ENCODE data around the gene CLEC16A.
A peak's percentile ranks its signal among the peaks of the same experiment; 100 is the strongest.
"Not testable (repeated sequence)": the region's sequence is repeated elsewhere in the genome, so short reads cannot be mapped to it uniquely, and the experiment has no call there.

Gene CLEC16A

DNA sequence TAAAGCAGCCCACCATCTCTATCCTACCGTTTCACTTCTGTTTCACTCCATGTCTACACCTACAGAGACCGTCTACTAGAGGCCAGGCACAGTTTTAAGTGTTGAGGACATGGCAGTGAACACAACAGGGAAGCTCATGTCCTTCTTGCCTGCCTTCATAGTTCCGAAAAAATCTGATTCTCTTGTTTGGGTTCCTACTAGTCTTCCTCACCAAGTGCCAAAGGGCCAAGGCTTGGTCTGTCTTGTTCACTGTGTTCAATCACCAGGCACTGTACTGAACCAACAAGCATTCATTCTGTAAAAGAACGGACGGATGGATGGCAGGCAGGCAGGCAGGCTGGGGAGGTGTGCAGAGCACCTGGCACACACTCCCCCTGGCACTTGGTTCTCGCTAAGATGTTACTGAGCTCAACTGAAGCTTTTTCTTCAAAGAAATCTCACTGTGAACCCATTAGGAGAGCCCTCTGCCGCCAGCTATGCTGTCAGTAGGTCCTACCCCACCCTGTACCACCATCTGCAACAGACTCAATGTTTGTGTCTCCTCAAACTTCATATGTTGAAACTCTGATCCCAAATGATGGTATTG lies 4.6 kb upstream of the CLEC16A start:
- no peak for DNase-seq

DNA sequence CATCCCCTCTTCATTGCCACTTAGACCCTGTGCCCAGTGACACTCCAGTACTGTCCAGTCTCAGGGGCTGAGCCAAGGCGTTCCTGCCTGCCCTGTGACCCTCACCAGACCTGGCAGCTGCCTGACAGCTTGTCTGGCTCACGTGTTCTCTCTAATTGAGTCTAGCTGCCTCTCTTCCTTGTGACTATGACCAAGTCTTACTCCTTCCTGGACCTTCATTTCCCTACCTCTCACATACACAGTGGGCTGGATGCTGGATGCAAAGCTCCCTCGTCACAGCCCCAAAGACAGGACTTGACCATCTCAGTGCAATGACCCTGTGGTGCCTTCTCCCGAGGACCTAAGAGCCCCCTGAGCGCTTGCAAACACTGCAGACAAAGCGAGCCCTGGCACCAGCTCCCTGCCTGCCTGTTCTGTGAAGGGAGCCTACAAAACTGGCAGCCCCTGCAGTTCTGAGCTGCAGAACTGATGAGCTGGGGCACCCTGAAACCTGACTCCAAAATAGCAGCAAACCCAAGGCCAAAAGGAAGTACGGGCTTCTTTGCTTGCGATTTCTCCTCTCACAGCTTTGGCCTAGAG lies 3.8 kb upstream of the CLEC16A start:
- no peak for DNase-seq

GRCh38 chr16:10941127-10941933 lies 3.0 kb upstream of the CLEC16A start:
- DNase-seq, result no peak

DNA sequence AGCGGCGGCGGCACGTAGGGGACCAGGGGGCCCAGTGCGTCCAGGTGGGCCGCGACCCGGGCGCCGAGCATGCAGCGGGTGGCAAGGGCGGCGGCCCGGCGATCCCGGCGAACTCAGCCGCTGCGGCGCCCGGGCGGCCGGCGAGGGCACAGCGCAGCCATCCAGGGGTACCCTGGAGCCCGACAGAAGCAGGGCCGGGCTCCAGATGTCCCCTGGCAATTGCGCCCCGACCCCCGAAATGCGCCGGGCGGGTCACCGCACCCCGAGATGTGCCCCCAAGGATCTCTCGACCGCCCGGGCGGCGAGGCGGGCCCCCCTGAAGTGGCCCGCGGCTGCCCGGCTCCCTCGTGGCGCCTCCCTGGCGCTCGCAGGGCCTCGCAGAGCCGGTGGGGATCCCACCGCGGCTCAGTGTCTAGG lies 2.4 kb upstream of the CLEC16A start:
- not testable (repeated sequence) for DNase-seq

- peak; percentile 98 for DNase-seq
These were observed 1.9 kb upstream of the CLEC16A start, which contains the start of gene DEXI for GRCh38 chr16:10942352-10943063. Gene DEXI, minus strand, starts transcription at chr16:10942468. Its CDS starts 463 bp downstream, at chr16:10942005.

- no peak for DNase-seq
These were observed 1.4 kb upstream of the CLEC16A start for GRCh38 chr16:10943064-10943353.

GRCh38 chr16:10945065-10945787 lies 862 bp downstream of the CLEC16A start:
- DNase-seq, result no peak

DNA sequence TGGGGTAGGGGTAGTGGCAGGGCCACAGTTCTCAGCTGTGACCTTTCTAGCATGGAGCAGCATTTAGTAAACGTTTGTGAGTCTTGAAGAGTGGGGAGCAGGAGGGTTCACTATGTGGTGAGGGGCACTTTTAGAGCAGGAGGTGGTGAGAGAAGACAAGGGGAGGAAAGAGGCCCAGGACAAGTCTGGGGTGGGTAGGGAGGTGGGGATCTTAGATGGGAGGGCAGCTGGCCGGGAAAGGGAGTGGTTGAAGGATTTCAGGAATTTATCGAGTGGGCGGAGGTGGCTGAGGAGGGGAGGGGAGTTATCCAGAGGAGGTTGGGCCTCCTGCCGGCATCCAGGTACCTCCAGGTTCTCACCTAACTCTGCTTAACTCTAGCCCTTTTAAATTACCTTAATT lies 1.9 kb downstream of the CLEC16A start:
- DNase-seq, result no peak

DNA sequence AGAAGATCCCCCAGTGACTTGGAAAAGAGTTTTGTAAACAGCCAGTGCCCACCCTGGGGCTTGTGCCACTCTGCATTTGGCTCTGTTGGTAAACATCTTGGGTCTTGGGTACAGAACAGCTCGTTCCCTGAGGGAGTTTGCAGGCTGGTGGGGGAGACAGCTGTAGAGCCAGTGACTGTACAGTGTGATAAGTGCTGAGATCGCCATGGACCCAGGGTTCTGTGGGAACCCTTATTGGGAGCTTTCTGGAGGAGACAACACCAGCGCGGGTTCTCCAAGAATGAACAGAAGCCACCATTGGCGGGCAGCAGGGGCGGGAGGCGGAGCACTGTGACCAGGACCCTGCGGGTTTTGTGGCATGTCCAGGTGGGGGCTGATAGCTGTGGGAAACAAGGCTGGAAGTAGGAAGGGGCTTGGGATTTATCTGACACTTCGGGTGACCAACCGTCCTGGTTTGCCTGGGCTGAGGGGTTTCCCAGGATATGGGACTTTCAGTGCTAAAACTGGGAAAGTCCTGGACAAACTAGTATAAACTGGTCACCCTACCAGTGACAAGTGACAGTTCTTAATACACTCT lies 2.9 kb downstream of the CLEC16A start:
- no peak for DNase-seq

DNA sequence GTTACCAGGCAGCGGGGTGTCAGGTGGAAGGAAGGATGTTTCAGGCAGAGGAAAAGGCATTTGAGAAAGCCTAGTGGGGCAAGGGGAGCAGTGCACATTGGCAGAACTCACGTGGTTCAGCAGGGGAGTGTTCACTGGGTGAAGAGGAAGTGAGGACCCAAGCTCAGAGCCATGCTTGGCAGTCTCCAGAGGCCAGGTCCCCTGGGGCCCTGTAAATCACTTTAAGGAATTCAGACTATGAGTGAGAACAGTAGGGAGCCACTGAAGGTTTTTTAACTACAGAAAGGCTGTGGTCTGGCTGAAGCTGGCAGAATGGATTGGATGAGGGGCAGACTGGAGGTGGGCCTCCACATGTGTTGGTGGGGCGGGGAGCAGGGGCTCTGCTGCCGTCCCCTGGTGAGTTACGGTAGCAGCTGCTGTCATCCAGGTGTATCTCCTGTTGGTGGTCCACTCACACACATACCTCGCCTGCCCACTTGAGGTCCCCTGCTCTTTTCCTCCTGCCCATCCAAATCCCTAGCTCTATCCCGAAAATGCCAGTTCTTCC lies 5.1 kb downstream of the CLEC16A start:
- no peak for DNase-seq

DNA sequence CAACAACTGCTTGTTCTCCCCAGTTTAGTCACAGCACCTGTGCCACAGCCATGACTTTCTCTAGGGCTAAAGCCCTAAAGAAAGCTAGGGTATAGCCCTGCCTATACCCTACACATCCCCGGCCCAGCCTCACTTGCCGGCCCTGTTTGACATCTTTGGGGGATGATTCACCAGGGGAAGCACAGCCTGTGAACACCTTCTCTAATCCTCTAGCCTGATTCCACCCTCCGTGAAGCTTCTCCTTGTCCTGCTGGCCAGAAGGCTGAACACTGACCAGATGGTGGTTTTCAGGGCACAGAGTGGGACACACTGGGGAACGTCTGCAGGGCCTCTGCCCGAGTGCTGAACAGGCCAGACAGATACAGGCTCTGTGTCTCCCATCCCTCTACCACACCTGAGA lies 6.0 kb downstream of the CLEC16A start:
- DNase-seq, result no peak

- DNase-seq, result no peak
These were observed 6.7 kb downstream of the CLEC16A start for GRCh38 chr16:10951026-10951425.

- no peak for DNase-seq
These were observed 10.5 kb downstream of the CLEC16A start for GRCh38 chr16:10954903-10955302.

DNA sequence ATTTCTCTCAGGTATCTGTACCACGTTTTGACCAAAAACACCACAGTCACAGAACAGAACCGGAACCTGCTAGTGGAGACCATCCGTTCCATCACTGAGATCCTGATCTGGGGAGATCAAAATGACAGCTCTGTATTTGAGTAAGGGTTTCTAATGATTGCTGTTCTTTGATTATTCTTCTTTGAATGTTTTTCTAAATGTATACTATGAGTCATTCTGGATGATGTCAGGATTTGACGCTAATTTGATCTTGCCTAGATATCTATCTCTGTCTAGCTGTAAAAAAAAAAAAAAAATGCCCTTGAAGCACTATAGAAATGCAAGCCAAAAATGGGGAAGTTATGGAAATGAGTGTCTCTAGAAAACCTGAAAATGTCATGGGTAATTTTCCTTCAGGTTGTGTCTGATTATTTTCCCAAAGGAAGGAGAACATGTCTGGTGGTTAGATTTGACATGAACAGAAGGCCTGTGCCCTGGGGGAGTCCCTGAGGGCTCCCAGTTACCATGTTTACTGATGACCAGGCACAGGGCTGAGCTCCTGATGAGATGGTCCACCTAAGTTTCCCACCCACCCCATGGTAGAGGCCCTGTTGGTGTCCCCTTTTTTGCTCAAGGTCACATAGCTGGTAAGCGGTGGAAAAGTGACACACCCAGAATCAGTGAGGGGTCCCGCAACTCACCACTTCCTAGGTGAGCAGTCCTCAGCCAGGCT lies 13.6 kb downstream of the CLEC16A start:
- DNase-seq, result no peak

DNA sequence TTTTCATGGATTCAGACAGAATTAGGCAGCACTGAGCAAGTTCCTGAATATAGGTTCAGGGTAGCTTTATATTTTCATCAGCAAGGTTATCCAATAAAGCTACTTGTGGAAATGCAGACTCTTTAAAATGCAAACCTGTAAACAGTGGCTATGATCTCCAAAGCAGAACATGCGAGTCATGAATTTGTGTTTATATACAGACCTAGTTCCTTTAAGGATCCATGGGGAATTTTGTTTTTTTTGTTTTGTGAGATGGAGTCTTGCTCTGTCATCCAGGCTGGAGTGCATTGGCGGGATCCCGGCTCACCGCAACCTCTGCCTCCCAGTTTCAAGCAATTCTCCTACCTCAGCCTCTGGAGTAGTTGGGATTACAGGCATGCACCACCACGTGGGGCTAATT lies 14.8 kb downstream of the CLEC16A start:
- DNase-seq, result no peak

DNA sequence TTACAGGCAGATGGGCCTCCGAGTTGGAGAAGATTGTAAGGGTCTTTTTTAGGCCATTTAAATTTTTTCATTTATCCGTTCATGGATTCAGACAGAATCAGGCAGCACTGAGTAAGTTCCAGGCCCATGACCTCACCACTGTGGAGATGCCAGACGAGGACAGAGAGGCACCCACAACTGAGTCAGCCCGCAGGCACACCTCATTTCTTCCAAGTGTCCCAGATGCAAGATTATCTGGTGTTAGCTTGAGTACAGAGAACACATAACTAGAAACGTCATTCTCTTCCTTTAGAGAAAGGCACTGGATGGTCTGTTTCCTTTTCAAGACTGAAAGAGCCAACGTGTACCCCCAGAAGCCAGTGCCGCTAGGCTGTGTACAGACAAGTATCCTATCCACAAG lies 16.9 kb downstream of the CLEC16A start:
- DNase-seq, result no peak

- peak; percentile 94 for DNase-seq
These were observed 19.9 kb downstream of the CLEC16A start for GRCh38 chr16:10964039-10964890.

DNA sequence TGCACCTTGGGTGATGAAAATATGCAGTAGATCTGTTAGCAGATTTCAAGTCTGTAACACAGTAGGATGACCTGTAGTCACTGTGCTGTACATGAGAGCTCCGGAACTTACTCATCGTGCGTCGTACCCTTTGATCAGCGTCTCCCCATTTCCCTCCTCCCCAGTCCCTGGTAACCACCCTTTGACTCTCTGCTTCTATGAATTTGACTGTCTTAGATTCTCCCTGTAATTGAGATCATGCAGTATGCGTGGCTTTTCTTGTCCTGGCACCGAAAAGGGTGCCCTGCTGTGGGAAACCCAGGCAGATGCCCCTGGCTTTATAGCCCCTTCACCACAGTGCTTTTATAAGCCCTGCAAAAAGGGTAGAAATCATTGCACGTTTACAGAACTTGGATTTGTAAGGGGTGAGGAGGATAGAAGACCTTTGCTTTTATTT lies 20.5 kb downstream of the CLEC16A start:
- peak; percentile 73 for DNase-seq

DNA sequence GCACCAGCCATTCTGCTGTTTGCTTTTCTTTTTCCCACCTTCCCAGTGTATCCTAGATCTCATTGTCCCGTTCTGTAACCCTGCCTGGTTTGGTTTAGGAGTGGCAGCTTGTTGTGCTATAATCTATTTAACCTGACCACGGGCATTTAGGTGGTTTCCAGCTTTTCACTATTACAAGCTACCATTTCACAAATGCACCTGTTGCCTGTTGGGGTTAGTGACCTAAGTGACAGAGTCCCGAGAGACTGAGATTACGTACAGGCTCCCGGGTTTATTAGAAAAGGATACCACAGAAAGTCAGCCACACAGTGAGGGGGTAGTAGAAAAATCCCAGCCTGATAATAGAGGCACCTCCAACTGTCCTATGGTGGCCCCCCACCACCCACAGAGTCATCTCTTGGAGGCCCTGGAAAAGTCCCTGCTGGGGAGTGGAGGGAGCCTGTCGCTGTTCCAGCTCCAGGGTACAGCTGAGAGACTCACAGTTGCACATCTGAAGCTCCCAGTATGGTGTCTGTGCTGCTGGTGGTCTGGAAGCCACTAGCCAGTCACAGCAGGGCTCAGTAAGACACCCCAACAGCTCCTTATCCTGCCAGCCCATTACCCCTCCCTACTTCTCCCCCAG lies 21.2 kb downstream of the CLEC16A start:
- peak; percentile 76 for DNase-seq

DNA sequence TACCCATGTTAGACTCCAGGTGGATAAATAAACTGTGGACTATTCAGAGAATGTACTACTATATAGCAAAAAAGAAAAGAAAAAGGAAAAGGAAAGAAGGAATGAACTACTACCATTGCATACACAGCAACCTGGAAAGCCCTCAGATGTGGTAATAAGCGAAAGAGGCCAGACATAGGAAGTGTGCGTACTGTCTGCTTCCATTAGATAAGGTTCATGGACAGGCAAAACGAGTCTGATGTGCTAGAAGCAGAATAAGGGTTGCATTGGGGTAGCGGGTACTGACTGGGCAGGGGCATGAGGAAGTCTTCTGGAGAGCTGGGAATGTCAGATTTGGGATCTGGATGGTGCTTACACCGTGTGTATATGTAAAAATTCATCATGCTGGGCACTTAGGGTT lies 21.8 kb downstream of the CLEC16A start:
- DNase-seq, result no peak

Data from activated CD8-positive, alpha-beta memory T cell treated with anti-CD3 and anti-CD28 coated beads, Interleukin-2, amount 50 U/mL, for 48 hours (primary cell).